Prostate gland (tissue), 2 donors: ENCODE results near the gene ATP9A. TPM values are rescaled to one million over a fixed set of nuclear protein-coding genes. Genes with fewer than 3 reads are reported as not detected.
A peak's percentile ranks its signal among the peaks of the same experiment; 100 is the strongest.
"Not testable (repeated sequence)": the region's sequence is repeated elsewhere in the genome, so short reads cannot be mapped to it uniquely, and the experiment has no call there.

Experiments used
- DNase-seq: peaks from one replicate; pipeline ENCODE4 v3.0.0-alpha.2; 2019; ENCODE audit warnings: low spot score
- H3K27ac ChIP-seq, 2 donors: fragments of 200-600 bp; sonication (generic); 2 replicates each; pipeline ENCODE4 v1.5.1; 2017 to 2019
- H3K27me3 ChIP-seq: fragments of 200-600 bp; sonication (generic); replicated peaks from 2 replicates; pipeline ENCODE4 v1.5.1; 2019; ENCODE audit not compliant: insufficient read depth
- H3K36me3 ChIP-seq, 2 donors: fragments of 200-600 bp; sonication (generic); 1 replicate in 1 of 2; 2 replicates in 1 of 2; pipeline versions ENCODE4 v1.5.1 to v1.8.1; 2017 to 2019
- H3K4me1 ChIP-seq: fragments of 200-600 bp; sonication (generic); replicated peaks from 2 replicates; pipeline ENCODE4 v1.5.1; 2019
- H3K4me3 ChIP-seq, 2 donors: fragments of 200-600 bp; sonication (generic); 2 replicates each; pipeline ENCODE4 v1.5.1; 2017 to 2019
- H3K9me3 ChIP-seq: fragments of 200-600 bp; sonication (generic); 2 replicates; pipeline ENCODE4 v1.5.1; 2017
- POLR2A ChIP-seq: fragments of 450-650 bp; IDR thresholded peaks from one replicate; pipeline ENCODE4 v1.6.1; 2016; ENCODE audit warnings: antibody characterized with exemption, mild to moderate bottlenecking
- POLR2AphosphoS5 ChIP-seq: sonication (generic); formaldehyde crosslinking; IDR thresholded peaks from one replicate; pipeline ENCODE4 v1.6.1; 2017; ENCODE audit warnings: antibody characterized with exemption
- WGBS: methylation state at CpG from one replicate; pipeline ENCODE4 v1.1.5; 2018; 5-methylcytosine and 5-hydroxymethylcytosine counted together
- intact Hi-C: fragments of 100-400 bp; cut with DNase I; formaldehyde crosslinking; loops from one replicate; pipeline ENCODE4 v1.14.2; 2022
- total RNA-seq, 2 donors: library from RNA; depleted of rRNA; stranded (reverse); fragments of >200 nt; gene quantifications; one replicate each; pipeline ENCODE4 v1.1.0, GENCODE V29; 2016
- TF ChIP-seq, protein P1 (sequence below), 4 experiments: fragments of 200-600 bp in 2 of 4; fragments of 450-650 bp in 2 of 4; sonication (generic) in 2 of 4; IDR thresholded peaks; 1 replicate in 3 of 4; 2 replicates in 1 of 4; pipeline ENCODE4 v1.5.1; 2016 to 2019; ENCODE audit warnings: antibody characterized with exemption in 4 of 4, mild to moderate bottlenecking in 2 of 4, moderate library complexity in 2 of 4

ATP9A gene
- total RNA-seq, 2 donors from 2014 or later: 35.1 to 118 TPM

- no peaks in the 10 kb centered on the region for H3K36me3 ChIP-seq
- no peak for DNase-seq
- H3K9me3 ChIP-seq: no peaks in the 10 kb centered on the region
- intact Hi-C loops: no loop called here
- 58% methylated on average over 8 of the region's 8 CpGs for WGBS
- no peaks in the 10 kb centered on the region for H3K4me1 ChIP-seq
- TF ChIP-seq POLR2AphosphoS5: no peak
- TF ChIP-seq POLR2A: no peak
- TF ChIP-seq, protein P1, sequence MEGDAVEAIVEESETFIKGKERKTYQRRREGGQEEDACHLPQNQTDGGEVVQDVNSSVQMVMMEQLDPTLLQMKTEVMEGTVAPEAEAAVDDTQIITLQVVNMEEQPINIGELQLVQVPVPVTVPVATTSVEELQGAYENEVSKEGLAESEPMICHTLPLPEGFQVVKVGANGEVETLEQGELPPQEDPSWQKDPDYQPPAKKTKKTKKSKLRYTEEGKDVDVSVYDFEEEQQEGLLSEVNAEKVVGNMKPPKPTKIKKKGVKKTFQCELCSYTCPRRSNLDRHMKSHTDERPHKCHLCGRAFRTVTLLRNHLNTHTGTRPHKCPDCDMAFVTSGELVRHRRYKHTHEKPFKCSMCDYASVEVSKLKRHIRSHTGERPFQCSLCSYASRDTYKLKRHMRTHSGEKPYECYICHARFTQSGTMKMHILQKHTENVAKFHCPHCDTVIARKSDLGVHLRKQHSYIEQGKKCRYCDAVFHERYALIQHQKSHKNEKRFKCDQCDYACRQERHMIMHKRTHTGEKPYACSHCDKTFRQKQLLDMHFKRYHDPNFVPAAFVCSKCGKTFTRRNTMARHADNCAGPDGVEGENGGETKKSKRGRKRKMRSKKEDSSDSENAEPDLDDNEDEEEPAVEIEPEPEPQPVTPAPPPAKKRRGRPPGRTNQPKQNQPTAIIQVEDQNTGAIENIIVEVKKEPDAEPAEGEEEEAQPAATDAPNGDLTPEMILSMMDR (IDR thresholded peaks at IDR 0.05): no peak
- H3K27ac ChIP-seq: no peak overlapping the region
- no peak overlapping the region for H3K4me3 ChIP-seq
- no peaks in the 10 kb centered on the region for H3K27me3 ChIP-seq
These were observed 81.1 kb downstream of the ATP9A start for GRCh38 chr20:51687108-51687507.

- H3K36me3 ChIP-seq, intact Hi-C loops: not testable (repeated sequence)
- WGBS: 69% methylated on average over 2 of the region's 2 CpGs
These were observed 82.7 kb downstream of the ATP9A start for GRCh38 chr20:51685494-51685893.

GRCh38 chr20:51680067-51680749 lies 88.0 kb downstream of the ATP9A start:
- WGBS: 92% methylated on average over 10 of the region's 10 CpGs
- H3K36me3 ChIP-seq: no peaks in the 10 kb centered on the region
- no peak for DNase-seq
- intact Hi-C loops: no loop called here
- no peaks in the 10 kb centered on the region for H3K4me1 ChIP-seq
- H3K27ac ChIP-seq: no peak overlapping the region
- no peaks in the 10 kb centered on the region for H3K27me3 ChIP-seq
- no peaks in the 10 kb centered on the region for H3K9me3 ChIP-seq
- no peak overlapping the region for H3K4me3 ChIP-seq
- TF ChIP-seq POLR2A (no peak), POLR2AphosphoS5 (no peak)
- TF ChIP-seq, protein P1 (IDR thresholded peaks at IDR 0.05): no peak

More at GRCh38 chr20:51685494-51685893, 82.7 kb downstream of the ATP9A start:
- H3K4me1 ChIP-seq, DNase-seq, H3K27ac ChIP-seq, H3K9me3 ChIP-seq, H3K4me3 ChIP-seq, H3K27me3 ChIP-seq: not testable (repeated sequence)

- intact Hi-C loops: no loop called here
- WGBS: 94% methylated on average over 13 of the region's 13 CpGs
- peaks cover 0 to under 1% of the 10 kb centered on the region in 2 donors for H3K36me3 ChIP-seq
- TF ChIP-seq POLR2AphosphoS5 (no peak), POLR2A (no peak)
- TF ChIP-seq, protein P1 (IDR thresholded peaks at IDR 0.05): no peak
- no peak overlapping the region for H3K4me3 ChIP-seq
- H3K27me3 ChIP-seq: no peaks in the 10 kb centered on the region
- H3K4me1 ChIP-seq: no peaks in the 10 kb centered on the region
- no peak for DNase-seq
- H3K27ac ChIP-seq: no peak overlapping the region
- H3K9me3 ChIP-seq: no peaks in the 10 kb centered on the region
These were observed 88.8 kb downstream of the ATP9A start for GRCh38 chr20:51679254-51679921.

- H3K27me3 ChIP-seq: no peaks in the 10 kb centered on the region
- H3K4me1 ChIP-seq: no peaks in the 10 kb centered on the region
- intact Hi-C loops: no loop called here
- H3K27ac ChIP-seq: peak overlapping the region in 1 of 2 donors; percentile 9
- TF ChIP-seq POLR2A (no peak), POLR2AphosphoS5 (no peak)
- TF ChIP-seq, protein P1 (IDR thresholded peaks at IDR 0.05): peak in 2 of 4 experiments; percentile 21 to 29
- 30% methylated on average over 16 of the region's 16 CpGs for WGBS
- no peak overlapping the region for H3K4me3 ChIP-seq
- no peaks in the 10 kb centered on the region for H3K9me3 ChIP-seq
- DNase-seq: peak; percentile 29
- H3K36me3 ChIP-seq: peaks cover 8 to 10% of the 10 kb centered on the region in 2 donors
These were observed 90.0 kb downstream of the ATP9A start for GRCh38 chr20:51678026-51678697.
